GM21515 (cell line): Measurements from ENCODE around the gene PAFAH1B2.
"Not testable (repeated sequence)": the region's sequence is repeated elsewhere in the genome, so short reads cannot be mapped to it uniquely, and the experiment has no call there.

ENCODE experiments used
- ATAC-seq: cut with Tn5 transposase; IDR thresholded peaks from one replicate; pipeline ENCODE4 v1.9.1; 2021; ENCODE audit not compliant: unreplicated experiment

PAFAH1B2 gene

DNA sequence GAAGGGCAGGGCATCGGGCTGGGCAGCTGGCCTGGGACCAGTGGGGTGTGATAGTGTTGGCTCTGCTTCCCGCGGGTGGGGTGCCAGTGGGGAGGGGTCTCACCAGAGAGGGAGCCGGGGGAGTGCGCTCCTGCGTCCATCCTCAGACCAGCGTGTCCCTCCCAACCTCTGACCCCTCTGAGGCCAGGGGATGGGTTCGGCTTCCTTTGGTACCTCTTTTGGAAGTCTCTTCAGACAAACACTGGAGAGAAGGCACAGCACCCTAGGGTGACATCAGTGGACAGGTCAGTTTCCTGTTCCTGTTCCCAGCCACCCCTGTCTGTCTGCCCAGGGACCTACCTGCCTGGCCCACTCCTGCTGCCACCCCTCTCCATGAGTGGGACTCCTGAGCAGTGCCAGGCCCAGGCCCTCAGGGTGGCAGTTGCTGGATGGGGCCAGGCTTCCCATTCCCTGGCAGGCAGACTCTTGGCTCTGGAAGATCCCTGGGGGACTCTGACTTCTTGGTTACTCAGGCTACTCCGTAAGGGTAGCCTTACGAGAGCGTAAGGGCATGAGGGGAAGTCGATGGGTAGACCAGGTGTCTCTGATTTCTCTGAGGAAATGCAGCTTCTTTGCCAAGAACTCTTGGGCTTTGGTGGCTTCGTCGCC lies 57.7 kb downstream of the PAFAH1B2 start:
- ATAC-seq: no peak

DNA sequence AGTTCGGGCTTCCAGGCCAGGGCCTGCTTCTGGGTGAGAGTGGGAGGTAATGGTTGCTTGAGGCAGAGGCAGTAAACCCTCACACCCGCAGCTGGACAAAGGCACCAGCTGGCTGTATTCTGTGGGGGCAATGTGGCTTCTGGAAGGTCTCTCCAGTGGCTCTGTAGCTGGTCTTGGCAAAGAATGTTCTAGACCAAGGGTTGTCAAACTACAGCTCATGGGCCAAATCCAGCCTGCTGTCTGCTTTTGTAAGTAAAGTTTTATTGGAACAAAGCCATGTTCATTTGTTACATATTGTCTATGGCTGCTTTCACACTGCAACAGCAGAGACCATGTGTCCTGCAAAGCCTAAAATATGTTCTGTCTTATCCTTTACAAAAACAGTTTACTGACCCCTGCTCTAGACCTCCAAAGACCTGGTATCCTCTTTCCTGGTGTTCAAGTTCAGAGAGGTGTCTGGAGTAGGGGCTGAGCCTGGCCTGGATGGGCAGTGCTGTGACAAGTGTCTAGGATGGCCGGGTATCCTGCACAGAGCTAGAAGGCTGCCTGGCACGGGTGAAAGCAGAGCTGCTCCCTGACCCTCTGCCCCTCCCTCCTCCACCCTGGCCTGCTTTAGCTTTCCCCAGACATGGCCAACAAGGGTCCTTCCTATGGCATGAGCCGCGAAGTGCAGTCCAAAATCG lies 58.4 kb downstream of the PAFAH1B2 start:
- ATAC-seq: no peak

DNA sequence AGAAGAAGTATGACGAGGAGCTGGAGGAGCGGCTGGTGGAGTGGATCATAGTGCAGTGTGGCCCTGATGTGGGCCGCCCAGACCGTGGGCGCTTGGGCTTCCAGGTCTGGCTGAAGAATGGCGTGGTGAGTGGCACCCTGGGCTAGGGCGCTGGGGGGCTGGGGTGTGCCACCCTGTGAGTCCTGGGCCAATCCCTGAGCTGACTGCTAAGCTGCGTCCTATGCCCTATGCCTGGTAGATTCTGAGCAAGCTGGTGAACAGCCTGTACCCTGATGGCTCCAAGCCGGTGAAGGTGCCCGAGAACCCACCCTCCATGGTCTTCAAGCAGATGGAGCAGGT lies 59.0 kb downstream of the PAFAH1B2 start:
- no peak for ATAC-seq

DNA sequence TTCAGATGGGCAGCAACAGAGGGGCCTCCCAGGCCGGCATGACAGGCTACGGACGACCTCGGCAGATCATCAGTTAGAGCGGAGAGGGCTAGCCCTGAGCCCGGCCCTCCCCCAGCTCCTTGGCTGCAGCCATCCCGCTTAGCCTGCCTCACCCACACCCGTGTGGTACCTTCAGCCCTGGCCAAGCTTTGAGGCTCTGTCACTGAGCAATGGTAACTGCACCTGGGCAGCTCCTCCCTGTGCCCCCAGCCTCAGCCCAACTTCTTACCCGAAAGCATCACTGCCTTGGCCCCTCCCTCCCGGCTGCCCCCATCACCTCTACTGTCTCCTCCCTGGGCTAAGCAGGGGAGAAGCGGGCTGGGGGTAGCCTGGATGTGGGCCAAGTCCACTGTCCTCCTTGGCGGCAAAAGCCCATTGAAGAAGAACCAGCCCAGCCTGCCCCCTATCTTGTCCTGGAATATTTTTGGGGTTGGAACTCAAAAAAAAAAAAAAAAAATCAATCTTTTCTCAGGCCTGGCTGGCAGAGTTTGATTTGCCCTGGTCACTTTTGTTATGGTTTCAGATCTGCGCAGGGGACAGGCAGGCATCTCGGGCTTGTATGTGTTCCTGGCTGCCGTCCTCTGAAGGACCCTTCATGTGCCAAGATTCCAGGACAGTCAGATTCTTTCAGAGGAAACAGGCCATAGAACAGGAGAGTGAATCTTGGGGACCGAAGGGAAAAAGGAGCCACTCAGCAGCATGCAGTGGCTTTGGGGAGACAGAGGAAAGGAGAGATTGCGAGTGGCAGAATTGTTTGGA lies 60.4 kb downstream of the PAFAH1B2 start:
- ATAC-seq: no peak

DNA sequence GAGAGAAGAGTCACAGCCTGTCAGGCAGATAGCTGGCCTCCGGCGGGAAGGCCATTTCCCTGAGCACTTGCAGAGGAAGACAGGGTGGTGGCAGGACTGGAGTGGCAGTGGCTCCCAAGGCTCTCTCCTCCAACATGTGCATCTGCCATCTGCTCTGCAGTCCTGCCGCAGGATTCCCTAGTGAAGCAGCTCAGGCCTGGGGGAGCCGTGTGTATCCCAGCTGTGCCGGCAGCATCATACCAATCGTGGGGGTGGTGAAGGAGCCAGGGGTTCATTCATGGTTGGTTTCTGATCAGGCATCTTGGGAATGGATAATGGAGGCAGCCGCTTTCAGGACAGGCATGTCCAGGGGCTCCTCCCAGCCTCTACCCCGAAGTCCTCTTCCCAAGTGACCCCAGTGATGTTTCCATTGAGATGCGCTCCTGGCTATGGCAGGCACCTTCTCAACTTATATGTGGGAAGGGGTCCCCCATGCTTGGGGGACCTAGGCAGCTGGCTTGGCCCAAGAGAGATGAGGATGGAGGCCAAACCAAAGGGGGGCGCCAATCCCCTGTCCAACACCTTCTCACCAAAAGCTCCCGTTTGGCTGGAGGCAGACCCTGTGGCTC lies 61.2 kb downstream of the PAFAH1B2 start:
- no peak for ATAC-seq

DNA sequence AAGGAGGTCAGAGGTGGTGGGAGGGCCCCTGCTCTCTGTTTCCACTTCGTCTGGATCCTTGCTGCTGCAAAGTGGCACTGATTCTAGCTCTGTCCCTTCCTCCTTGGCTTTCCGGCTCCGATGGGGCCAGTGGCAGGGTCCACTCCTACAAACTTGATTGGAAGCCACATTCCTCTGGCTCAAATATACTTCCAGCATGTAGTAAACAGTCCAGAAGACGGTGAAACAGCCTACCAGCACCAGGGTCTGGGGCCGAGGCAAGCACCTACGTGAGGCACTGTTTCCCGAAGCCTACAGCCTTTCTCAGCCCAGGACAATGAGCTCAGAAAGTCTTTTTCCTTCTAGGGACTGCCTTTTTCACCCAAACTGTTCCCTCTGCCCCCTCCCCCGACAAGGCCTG lies 62.0 kb downstream of the PAFAH1B2 start:
- not testable (repeated sequence) for ATAC-seq

DNA sequence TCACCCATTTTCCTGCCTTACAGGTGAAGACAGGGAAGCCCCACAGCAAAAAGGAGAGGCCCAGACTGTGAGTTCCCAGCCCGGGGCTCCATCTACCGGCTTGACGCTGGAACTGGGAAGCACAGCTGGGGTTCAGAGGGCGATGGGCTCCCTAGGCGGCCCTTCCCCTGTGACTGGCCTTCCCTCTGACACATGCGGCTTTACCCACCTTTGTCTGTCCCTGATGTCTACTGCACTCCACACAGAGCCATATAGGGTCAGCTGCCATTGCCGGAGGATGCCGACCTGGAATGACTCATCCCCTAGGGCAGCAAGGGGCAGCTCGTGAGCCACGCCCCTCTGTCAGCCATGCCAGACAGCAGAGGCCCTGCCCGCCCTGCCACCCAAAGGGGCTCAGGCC lies 62.8 kb downstream of the PAFAH1B2 start:
- not testable (repeated sequence) for ATAC-seq

DNA sequence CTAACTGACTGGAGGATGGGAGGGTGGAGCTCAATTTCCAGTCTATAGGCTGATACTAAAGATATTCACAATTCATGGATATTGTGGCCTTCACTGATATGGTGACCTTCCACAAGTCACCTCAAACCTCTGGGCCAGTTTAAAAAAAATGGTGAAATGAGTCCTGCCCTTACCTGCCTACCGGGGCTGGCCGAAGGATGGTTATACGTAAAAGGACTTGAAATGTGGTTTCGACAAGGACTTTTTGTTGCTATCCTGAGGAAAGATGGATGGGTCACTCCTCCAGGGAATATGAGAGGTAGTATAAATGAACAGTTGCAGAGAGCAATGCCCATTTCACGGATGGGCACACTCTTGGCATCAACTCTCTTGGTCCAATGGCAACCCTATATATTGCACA lies 63.4 kb downstream of the PAFAH1B2 start:
- not testable (repeated sequence) for ATAC-seq

DNA sequence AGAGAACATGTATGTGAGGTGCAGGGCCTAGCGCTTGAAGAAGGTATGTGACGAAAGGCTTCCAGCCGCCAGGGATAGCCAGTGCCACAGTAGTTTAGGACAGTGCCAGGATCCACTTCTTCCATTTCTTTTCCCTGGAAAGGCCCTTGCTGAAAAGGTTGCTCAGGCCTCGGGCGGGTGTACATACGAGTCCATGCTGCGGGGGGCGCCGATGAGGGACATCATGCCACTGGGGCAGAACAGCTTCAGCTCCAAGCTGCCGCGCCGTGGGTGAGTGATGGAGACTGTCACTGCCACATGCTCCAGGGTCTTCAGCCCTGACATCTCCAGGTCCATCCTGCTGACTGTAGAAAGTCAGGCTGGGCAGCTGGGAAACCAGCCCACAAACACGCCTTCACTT lies 64.6 kb downstream of the PAFAH1B2 start:
- not testable (repeated sequence) for ATAC-seq

DNA sequence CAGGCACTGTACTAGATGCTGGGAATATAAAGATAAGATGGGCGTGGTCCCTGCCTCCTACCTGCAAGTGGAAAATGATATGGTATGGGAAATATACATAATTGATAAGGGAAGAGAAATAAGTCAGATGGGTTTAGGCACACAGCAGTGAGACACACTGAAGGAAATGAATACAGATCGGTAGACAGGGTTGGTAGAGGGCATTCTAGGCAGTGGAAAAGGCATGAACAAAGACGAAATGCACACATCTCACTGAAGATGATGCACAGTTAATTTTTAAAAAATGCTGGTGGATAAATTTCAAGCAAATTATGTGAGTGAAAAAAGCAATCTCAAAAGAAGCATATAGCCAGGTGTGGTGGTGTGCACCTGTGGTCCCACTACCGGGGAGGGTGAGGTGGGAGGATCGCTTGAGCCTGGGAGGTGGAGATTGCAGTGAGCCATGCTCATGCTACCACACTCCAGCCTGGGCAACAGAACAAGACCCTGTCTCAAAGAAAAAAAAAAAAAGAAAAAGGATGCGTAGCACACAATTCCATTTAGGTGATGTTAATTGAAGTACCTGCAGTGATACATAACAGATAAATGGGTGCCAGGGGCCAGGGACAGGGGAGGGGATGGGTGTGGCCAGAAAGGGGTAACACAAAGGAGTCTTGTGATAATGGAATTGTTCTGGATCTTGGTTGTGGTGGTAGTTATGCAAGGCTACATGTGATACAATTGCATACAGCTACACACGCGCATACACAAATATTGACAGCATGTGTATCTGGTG lies 65.5 kb downstream of the PAFAH1B2 start:
- not testable (repeated sequence) for ATAC-seq

DNA sequence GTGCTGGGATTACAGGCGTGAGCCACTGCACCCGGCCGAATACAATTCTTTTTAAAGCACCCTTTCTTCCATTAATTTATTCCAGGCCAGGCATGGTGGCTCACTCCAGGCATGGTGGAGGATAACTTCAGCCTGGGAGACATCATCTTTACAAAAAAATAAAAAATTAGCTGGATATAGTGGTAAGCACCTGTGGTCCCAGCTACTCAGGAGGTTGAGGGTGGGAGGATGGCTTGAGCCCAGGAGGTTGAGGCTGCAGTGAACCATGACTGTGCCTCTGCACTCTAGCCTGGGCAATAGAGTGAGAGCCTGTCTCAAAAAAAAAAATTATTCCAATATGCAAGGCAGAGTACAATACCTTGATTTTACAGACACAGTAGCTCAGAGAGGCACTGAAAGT lies 66.5 kb downstream of the PAFAH1B2 start:
- ATAC-seq: no peak

DNA sequence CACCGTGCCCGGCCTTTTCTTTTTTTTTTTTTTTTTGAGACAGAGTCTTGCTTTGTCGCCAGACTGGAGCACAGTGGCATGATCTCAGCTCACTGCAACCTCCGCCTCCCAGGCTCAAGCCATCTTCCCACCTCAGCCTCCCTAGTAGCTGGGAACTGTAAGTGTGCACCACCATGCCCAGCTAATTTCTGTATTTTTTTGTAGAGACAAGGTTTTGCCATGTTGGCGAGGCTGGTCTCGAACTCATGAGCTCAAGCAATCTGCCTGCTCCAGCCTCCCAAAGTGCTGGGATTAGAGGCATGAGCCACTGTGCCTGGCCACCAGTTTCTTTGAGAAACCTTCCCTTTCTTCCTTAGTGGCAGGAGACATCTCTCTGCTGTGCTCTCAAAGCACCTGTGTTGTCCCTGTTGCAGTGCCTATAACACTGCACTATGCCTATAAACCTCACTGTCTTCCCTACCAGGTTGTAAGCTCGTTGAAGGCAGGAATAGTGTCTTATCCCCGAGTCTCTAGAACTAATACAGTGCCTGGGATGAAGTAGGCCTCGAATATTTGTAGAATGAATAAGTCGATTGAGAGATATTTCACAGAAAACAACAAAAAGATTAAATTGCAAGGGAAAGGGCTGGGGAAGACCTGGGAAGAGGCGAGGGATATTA lies 68.7 kb downstream of the PAFAH1B2 start:
- no peak for ATAC-seq

DNA sequence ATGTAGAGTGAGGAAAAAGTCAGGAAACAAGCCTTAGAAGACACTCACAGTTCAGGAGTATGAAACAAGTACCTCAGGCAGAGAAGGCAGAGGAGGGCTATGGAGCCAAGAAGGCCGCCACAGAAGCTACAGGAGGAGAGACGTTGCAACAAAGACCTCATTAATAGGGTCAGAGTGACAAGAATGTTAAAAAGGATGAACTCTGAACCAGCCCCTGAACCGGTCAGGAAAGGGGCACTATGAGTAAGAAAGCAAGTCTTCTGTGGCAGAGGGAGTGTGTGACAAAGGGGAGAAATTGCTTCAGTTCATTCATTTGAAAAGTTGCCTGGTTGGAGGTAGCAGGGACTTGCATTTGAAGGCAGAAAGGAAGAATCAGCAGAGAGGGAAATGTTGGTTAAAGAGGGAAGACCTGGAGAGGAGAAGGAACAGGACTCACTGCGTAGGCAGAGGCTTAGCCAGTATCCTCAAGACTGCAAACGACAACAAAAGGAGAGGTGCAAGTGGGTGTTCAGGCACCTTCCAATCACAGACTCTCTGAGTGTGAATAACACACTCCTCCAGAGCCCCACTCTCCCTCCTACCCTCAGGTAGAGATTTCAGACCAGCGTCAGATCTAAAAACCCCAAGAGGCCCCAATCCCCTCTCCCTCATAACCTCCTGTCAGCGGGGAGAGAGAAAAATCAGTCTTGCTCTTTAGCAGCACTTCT lies 70.5 kb downstream of the PAFAH1B2 start:
- ATAC-seq: no peak

DNA sequence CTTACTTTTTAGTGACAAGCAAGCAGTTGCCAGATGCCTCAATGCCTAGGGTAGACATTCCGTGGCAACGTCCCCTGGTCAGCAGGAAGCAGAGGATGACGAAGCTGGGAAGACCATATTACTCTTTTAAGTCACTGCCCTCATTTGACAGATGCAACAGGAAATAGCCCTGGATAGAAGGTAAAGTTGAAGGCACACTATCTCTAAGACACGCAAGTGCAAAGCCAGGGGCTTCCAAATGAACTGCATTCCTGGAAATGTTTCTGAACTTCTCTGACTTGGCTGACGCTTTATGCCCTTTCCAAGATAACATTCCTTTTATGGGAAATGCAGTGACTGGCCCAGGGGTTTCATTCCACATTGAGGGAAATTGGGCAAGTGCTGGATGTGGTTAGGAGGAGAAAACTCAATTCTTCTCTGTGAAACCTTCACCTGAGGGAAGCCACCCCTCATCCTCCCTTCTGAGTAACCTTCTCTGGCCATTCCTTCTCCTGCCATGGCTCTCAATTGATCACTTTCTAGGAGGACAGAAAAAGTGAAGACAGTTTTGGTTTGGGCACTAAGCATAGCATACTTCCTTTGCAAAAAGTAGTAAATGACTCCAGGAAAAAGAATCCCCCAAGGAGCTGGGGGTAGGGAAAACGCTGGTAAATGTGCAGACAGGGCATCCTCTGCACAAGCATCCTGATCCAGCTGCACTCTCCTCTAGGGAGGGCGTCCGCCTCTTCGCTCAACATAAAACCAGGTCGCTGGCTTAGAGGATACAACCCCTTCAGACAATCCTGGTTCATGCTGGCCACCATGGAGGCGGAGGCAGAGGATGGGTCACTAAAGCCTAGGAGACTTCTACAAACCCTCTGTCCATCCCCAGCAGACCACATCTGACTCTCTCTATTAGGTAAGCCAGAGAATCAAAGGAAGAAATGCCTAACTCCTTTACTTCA lies 73.3 kb downstream of the PAFAH1B2 start:
- ATAC-seq: no peak

DNA sequence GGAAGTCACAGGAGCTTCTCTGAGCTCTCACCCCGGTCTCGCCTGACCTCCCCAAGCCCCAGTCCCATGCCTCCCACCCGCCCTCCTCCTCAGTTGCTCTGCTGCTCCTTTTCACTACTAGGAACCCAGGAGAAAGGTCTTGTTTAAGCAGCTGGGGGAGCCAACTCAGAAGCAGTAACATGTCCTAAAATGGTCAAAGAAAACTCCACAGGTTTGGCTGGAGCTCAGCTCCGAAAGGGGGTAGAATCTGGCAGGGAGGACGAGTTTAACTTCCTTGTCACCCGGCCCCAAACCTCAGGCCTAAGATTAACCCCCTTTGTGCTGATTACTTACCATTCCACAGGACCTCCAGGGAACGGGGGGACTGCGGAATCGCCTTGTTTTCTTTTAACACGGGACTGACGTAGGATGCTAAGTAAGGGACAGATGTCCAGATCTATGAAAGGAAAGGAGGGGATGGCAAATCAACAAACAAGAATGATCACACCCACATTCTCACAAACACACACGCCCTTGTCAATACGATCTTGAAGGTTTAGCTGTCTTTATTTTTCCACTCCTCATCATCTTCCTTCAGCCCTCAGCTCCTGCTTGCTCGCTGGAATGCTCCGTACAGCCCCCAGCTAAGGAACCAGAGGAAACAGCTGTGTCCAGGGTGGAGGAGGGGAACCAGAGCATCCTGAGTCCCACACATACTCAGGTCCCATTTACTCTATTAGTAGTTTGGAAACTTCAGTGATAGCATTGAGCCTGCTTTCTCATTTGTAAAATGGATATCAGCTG lies 74.2 kb downstream of the PAFAH1B2 start:
- no peak for ATAC-seq

DNA sequence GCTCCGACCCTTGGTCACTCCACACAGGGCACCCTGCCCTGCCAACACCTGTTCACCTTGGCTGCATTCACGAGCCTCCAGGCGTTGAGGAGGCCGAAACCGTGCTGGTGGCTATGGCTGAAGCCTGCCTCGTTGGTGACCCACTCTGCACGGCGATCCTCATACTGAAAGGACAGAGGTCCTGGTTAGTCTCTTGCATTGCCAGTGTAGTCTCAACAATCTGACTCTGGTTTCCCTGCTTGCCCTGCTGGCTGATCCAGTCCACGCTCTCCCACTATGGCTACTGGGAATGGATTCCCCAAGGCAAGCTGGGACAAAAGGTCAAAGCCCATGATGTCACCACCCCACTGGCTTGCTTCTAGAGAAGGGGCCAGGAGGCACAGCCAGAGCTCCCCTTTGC lies 74.9 kb downstream of the PAFAH1B2 start:
- no peak for ATAC-seq

DNA sequence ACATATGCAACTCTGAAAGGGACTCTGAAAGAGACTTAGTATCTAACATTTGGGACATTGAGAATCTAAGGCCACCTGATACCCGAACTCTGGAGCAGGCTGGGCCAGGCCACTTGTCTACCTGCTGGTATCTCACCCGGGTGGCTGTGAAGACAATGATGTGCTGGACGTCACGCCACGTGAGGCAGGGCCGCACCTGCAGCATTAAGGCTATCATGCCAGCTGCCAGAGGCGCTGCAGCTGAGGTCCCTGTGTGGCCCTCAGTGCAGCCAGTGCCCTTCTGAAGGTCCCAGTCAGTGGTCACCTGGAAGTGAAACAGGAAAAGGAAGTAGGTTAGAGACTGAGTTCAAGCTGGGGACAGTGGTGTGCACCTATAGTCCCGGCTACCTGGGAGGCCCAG lies 75.4 kb downstream of the PAFAH1B2 start:
- no peak for ATAC-seq

DNA sequence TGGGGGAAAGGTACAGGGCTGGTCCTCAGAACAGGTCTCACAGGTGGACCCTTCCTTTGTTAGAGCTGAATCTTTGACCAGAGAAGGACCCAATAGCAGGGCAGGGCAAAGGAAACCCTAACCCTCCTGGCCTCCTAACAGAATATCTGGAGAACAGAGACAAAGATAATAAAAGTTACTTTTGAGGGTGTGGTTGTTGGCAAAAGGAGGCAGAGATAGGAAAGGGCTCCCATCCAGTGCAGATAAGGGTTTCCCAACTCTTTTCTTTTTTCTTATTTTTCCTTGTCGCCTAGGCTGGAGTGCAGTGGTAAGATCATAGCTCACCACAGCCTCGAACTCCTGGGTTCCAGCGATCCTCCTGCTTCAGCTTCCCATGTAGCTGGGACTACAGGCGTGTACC lies 75.9 kb downstream of the PAFAH1B2 start:
- ATAC-seq: no peak
